BLaER1 treated with 17β-estradiol and CSF1 and Interleukin-3, amounts not matched to agents 10 nM and 100 nM (cell line): ENCODE data around the gene OSBPL8.
A peak's percentile ranks its signal among the peaks of the same experiment; 100 is the strongest.

Experiments used
- H3K27ac ChIP-seq, 11 experiments: shearing (Covaris generic); formaldehyde crosslinking; 2 replicates each; pipeline ENCODE4 v1.8.1; 2022
- H3K27me3 ChIP-seq, 11 experiments: shearing (Covaris generic); formaldehyde crosslinking; 2 replicates each; pipeline ENCODE4 v1.8.1; 2022
- H3K36me3 ChIP-seq, 11 experiments: shearing (Covaris generic); formaldehyde crosslinking; 2 replicates each; pipeline ENCODE4 v1.8.1; 2022
- H3K4me1 ChIP-seq, 10 experiments: shearing (Covaris generic); formaldehyde crosslinking; 2 replicates each; pipeline ENCODE4 v1.8.1; 2022
- H3K4me2 ChIP-seq, 11 experiments: shearing (Covaris generic); formaldehyde crosslinking; 2 replicates each; pipeline ENCODE4 v1.8.1; 2022
- H3K4me3 ChIP-seq, 10 experiments: shearing (Covaris generic); formaldehyde crosslinking; 2 replicates each; pipeline ENCODE4 v1.8.1; 2022
- H3K9ac ChIP-seq, 11 experiments: shearing (Covaris generic); formaldehyde crosslinking; 2 replicates each; pipeline ENCODE4 v1.8.1; 2022
- H3K9me3 ChIP-seq, 11 experiments: shearing (Covaris generic); formaldehyde crosslinking; replicated peaks in 1 of 11; 2 replicates each; pipeline ENCODE4 v1.8.1; 2022
- H4K20me1 ChIP-seq, 11 experiments: shearing (Covaris generic); formaldehyde crosslinking; 2 replicates each; pipeline ENCODE4 v1.8.1; 2022
- Cebpa-rat ChIP-seq, 11 experiments: shearing (Covaris generic); IDR thresholded peaks; 2 replicates each; pipeline ENCODE4 v1.8.1; 2022

OSBPL8 gene

GRCh38 chr12:76318773-76319594 is 240.6 kb downstream of the OSBPL8 start:
- Histone ChIP-seq H3K4me2 (no peak overlapping the region), H4K20me1 (no peaks in the 10 kb centered on the region), H3K27me3 (no peaks in the 10 kb centered on the region), H3K27ac (no peak overlapping the region), H3K4me3 (no peak overlapping the region), H3K36me3 (no peaks in the 10 kb centered on the region), H3K9ac (no peak overlapping the region), H3K9me3 (no peaks in the 10 kb centered on the region), H3K4me1 (no peaks in the 10 kb centered on the region)
- no peak for TF ChIP-seq Cebpa-rat (IDR thresholded peaks at IDR 0.05)

GRCh38 chr12:76317976-76318375 is 241.6 kb downstream of the OSBPL8 start:
- no peak for TF ChIP-seq Cebpa-rat (IDR thresholded peaks at IDR 0.05)
- Histone ChIP-seq H4K20me1 (no peaks in the 10 kb centered on the region), H3K27ac (no peak overlapping the region), H3K4me2 (no peak overlapping the region), H3K4me1 (no peaks in the 10 kb centered on the region), H3K9me3 (no peaks in the 10 kb centered on the region), H3K27me3 (no peaks in the 10 kb centered on the region), H3K9ac (no peak overlapping the region), H3K4me3 (no peak overlapping the region), H3K36me3 (no peaks in the 10 kb centered on the region)

- H3K4me2 ChIP-seq, result no peak overlapping the region
- no peak overlapping the region for H3K4me3 ChIP-seq
- H3K36me3 ChIP-seq, result no peaks in the 10 kb centered on the region
- H3K9me3 ChIP-seq, result no peaks in the 10 kb centered on the region
- H3K27ac ChIP-seq, result no peak overlapping the region
- no peaks in the 10 kb centered on the region for H4K20me1 ChIP-seq
- TF ChIP-seq Cebpa-rat (IDR thresholded peaks at IDR 0.05), result peak in 3 of 11 experiments; percentile 32 to 44 (median 34); a peak in 1 of 22 replicates
- H3K4me1 ChIP-seq, result no peaks in the 10 kb centered on the region
- no peaks in the 10 kb centered on the region for H3K27me3 ChIP-seq
- no peak overlapping the region for H3K9ac ChIP-seq
Measured at GRCh38 chr12:76316468-76316867, 243.1 kb downstream of the OSBPL8 start.

- Histone ChIP-seq H3K9ac (no peak overlapping the region), H3K9me3 (no peaks in the 10 kb centered on the region), H3K27ac (no peak overlapping the region), H4K20me1 (no peaks in the 10 kb centered on the region), H3K4me1 (no peaks in the 10 kb centered on the region), H3K4me2 (no peak overlapping the region), H3K27me3 (no peaks in the 10 kb centered on the region), H3K36me3 (no peaks in the 10 kb centered on the region), H3K4me3 (no peak overlapping the region)
- TF ChIP-seq Cebpa-rat (IDR thresholded peaks at IDR 0.05), result no peak
Measured at GRCh38 chr12:76313299-76313698, 246.3 kb downstream of the OSBPL8 start.

GRCh38 chr12:76312315-76312714 is 247.3 kb downstream of the OSBPL8 start:
- Histone ChIP-seq H3K36me3 (no peaks in the 10 kb centered on the region), H3K9me3 (no peaks in the 10 kb centered on the region), H3K27ac (no peak overlapping the region), H3K4me3 (no peak overlapping the region), H3K9ac (no peak overlapping the region), H3K4me1 (no peaks in the 10 kb centered on the region), H4K20me1 (no peaks in the 10 kb centered on the region), H3K27me3 (no peaks in the 10 kb centered on the region), H3K4me2 (no peak overlapping the region)
- no peak for TF ChIP-seq Cebpa-rat (IDR thresholded peaks at IDR 0.05)

GRCh38 chr12:76311796-76312195 is 247.8 kb downstream of the OSBPL8 start:
- H3K4me3 ChIP-seq, result no peak overlapping the region
- H3K4me2 ChIP-seq, result no peak overlapping the region
- no peaks in the 10 kb centered on the region for H3K9me3 ChIP-seq
- H3K9ac ChIP-seq, result no peak overlapping the region
- no peak overlapping the region for H3K27ac ChIP-seq
- H4K20me1 ChIP-seq, result no peaks in the 10 kb centered on the region
- H3K4me1 ChIP-seq, result no peaks in the 10 kb centered on the region
- no peaks in the 10 kb centered on the region for H3K27me3 ChIP-seq
- H3K36me3 ChIP-seq, result no peaks in the 10 kb centered on the region
- no peak for TF ChIP-seq Cebpa-rat (IDR thresholded peaks at IDR 0.05)

- Histone ChIP-seq H3K9me3 (no peaks in the 10 kb centered on the region), H3K4me3 (no peak overlapping the region), H3K9ac (no peak overlapping the region), H4K20me1 (no peaks in the 10 kb centered on the region), H3K4me2 (no peak overlapping the region), H3K36me3 (no peaks in the 10 kb centered on the region), H3K27me3 (no peaks in the 10 kb centered on the region), H3K27ac (no peak overlapping the region), H3K4me1 (no peaks in the 10 kb centered on the region)
- no peak for TF ChIP-seq Cebpa-rat (IDR thresholded peaks at IDR 0.05)
Measured at GRCh38 chr12:76310110-76310509, 249.5 kb downstream of the OSBPL8 start.

GRCh38 chr12:76308866-76309265 is 250.7 kb downstream of the OSBPL8 start:
- 0 out of 22 replicates have a peak, but pooled peaks cover 0 to 3% (median 0%) of the 10 kb centered on the region in 11 experiments for H3K9me3 ChIP-seq
- no peak overlapping the region for H3K4me2 ChIP-seq
- H3K36me3 ChIP-seq, result no peaks in the 10 kb centered on the region
- H3K27me3 ChIP-seq, result no peaks in the 10 kb centered on the region
- H3K4me1 ChIP-seq, result no peaks in the 10 kb centered on the region
- no peak overlapping the region for H3K4me3 ChIP-seq
- no peak overlapping the region for H3K9ac ChIP-seq
- H3K27ac ChIP-seq, result no peak overlapping the region
- TF ChIP-seq Cebpa-rat (IDR thresholded peaks at IDR 0.05), result no peak
- H4K20me1 ChIP-seq, result no peaks in the 10 kb centered on the region

GRCh38 chr12:76307083-76307482 is 252.5 kb downstream of the OSBPL8 start:
- no peaks in the 10 kb centered on the region for H4K20me1 ChIP-seq
- no peak overlapping the region for H3K4me2 ChIP-seq
- 0 out of 22 replicates have a peak, but pooled peaks cover 0 to 3% (median 0%) of the 10 kb centered on the region in 11 experiments for H3K9me3 ChIP-seq
- no peak for TF ChIP-seq Cebpa-rat (IDR thresholded peaks at IDR 0.05)
- H3K36me3 ChIP-seq, result no peaks in the 10 kb centered on the region
- H3K4me1 ChIP-seq, result no peaks in the 10 kb centered on the region
- no peaks in the 10 kb centered on the region for H3K27me3 ChIP-seq
- H3K4me3 ChIP-seq, result no peak overlapping the region
- H3K9ac ChIP-seq, result no peak overlapping the region
- H3K27ac ChIP-seq, result no peak overlapping the region

GRCh38 chr12:76303989-76304460 is 255.5 kb downstream of the OSBPL8 start:
- H3K9ac ChIP-seq, result no peak overlapping the region
- TF ChIP-seq Cebpa-rat (IDR thresholded peaks at IDR 0.05), result no peak
- no peak overlapping the region for H3K27ac ChIP-seq
- no peaks in the 10 kb centered on the region for H3K27me3 ChIP-seq
- no peaks in the 10 kb centered on the region for H3K36me3 ChIP-seq
- no peaks in the 10 kb centered on the region for H3K4me1 ChIP-seq
- H3K9me3 ChIP-seq, result 0 out of 22 replicates have a peak, but pooled peaks cover 0 to 3% (median 0%) of the 10 kb centered on the region in 11 experiments
- no peaks in the 10 kb centered on the region for H4K20me1 ChIP-seq
- no peak overlapping the region for H3K4me2 ChIP-seq
- H3K4me3 ChIP-seq, result no peak overlapping the region
